ENCODE measurements around the gene HEATR3. TPM values are rescaled to one million over a fixed set of nuclear protein-coding genes. Genes with fewer than 3 reads are reported as not detected.

Gene HEATR3
- total RNA-seq, 1 experiment from 2014 or later, result 22.1 TPM

DNA sequence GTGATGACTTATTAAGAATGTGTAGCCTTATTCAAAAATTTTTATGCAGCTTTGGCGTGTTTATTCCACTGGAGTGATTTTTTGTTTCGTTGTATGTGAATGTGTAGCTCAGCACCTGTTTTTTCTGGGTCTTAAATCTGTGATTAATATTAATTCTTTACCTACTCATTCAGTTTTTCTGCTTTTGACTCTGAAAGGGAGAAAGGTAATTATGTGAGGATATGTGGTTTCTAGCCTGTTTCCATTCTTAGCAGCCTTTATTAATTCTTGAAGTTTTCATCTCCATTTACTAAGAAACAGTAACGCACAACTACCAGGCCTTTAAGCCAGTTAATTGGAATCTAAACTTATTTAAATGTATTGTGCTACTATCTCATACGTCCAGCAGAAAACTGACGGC, 7.0 kb downstream of the HEATR3 start:
- Histone ChIP-seq H3K79me2 (ENCODE audit: low read length) (peaks cover 53% of the 10 kb centered on the region), H3K27me3 (ENCODE audit: low read length) (no peaks in the 10 kb centered on the region), H2AFZ (ENCODE audit: low read length) (no peak overlapping the region), H3K4me3 (ENCODE audit: low read length) (no peak overlapping the region), H3K9me3 (ENCODE audit: low read length) (no peaks in the 10 kb centered on the region), H3K4me1 (ENCODE audit: low read length) (peaks cover 19% of the 10 kb centered on the region), H3K4me2 (ENCODE audit: low read depth, low read length, poor library complexity, severe bottlenecking) (no peak overlapping the region), H4K20me1 (ENCODE audit: insufficient read depth, low read depth, low read length) (no peaks in the 10 kb centered on the region), H3K36me3 (ENCODE audit: insufficient read depth, low read length) (peaks cover 39% of the 10 kb centered on the region), H3K9ac (ENCODE audit: low read length) (no peak overlapping the region), H3K9me2 (replicated peaks; ENCODE audit: insufficient read depth, low read length) (no peaks in the 10 kb centered on the region), H3K27ac (ENCODE audit: low read length) (no peak overlapping the region)
- no peak for DNase-seq

DNA sequence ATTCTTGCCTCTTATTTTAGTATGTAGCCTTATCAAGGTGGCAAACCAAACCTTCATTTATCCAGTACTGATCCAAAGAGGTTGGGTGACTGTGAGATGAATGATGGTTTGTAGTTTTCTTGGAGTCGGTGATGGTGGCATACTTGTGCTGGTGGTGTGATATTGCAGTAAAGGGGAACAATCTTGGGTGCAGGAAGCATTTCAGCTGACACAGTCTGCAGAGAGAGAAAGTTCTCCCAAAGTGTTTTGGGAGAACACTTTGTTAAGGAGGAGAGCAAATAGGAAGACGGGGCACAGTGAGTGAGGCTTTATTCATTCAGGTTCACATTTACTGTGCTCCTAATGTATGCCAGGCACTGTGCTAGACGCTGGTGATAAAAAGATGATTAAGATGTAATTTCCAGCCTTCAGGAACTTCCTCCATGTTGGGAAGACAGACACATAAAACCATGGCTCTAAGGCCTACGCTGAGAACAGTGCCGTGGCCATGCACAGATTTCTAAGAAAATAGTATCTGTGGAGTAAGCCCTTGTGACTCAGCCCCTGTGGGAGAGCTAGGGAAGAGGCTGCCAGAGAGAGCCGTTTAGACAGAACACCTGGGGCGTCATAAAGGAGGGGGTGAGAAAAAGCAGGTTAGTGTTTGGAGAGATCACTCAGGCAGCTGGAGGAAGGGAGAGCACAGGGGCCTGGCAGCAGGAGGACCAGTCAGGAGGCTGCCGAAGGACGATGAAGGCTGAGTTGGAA, 13.8 kb downstream of the HEATR3 start:
- Histone ChIP-seq H3K27ac (ENCODE audit: low read length) (no peak overlapping the region), H3K4me3 (ENCODE audit: low read length) (no peak overlapping the region), H3K36me3 (ENCODE audit: insufficient read depth, low read length) (peaks cover 29% of the 10 kb centered on the region; the same call in 1 of the 2 replicates), H4K20me1 (ENCODE audit: insufficient read depth, low read depth, low read length) (0 out of 2 replicates have a peak, but pooled peaks cover 4% of the 10 kb centered on the region), H3K79me2 (ENCODE audit: low read length) (peaks cover 29% of the 10 kb centered on the region), H3K9ac (ENCODE audit: low read length) (no peak overlapping the region), H3K4me2 (ENCODE audit: low read depth, low read length, poor library complexity, severe bottlenecking) (no peak overlapping the region), H3K27me3 (ENCODE audit: low read length) (no peaks in the 10 kb centered on the region), H3K9me3 (ENCODE audit: low read length) (no peaks in the 10 kb centered on the region), H3K4me1 (ENCODE audit: low read length) (no peaks in the 10 kb centered on the region), H2AFZ (ENCODE audit: low read length) (no peak overlapping the region), H3K9me2 (replicated peaks; ENCODE audit: insufficient read depth, low read length) (no peaks in the 10 kb centered on the region)
- DNase-seq, result no peak

DNA sequence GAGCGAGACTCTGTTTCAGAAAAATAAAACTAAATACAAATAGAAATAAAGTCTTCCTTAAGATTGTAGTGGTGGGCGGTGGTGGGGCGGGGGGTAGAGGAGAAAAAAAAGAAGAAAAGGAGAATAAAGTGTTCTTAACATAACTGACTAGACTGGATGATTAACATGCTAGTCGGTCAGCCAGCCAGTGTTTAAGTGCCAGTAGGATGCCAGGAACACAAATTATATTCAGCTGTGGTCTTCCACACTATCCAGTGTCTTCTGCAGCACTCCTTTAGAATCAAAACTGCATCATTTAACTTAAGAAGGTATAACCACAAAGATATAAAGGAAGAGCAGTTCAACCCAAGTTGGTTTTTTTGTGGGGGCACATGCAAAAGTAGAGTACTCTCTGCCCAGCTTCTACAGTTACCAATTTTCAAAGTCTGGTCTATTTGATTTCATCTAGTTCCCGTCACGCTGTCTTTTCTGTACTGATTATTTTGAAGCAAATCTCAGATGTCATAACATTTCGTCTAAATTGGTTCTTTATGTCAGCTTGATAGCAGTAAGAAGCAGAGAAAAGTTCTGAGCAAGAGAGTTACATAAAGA, 15.8 kb downstream of the HEATR3 start:
- Histone ChIP-seq H4K20me1 (ENCODE audit: insufficient read depth, low read depth, low read length) (0 out of 2 replicates have a peak, but pooled peaks cover 4% of the 10 kb centered on the region), H3K4me2 (ENCODE audit: low read depth, low read length, poor library complexity, severe bottlenecking) (no peak overlapping the region), H3K9me3 (ENCODE audit: low read length) (no peaks in the 10 kb centered on the region), H3K27ac (ENCODE audit: low read length) (no peak overlapping the region), H3K27me3 (ENCODE audit: low read length) (no peaks in the 10 kb centered on the region), H3K36me3 (ENCODE audit: insufficient read depth, low read length) (peaks cover 36% of the 10 kb centered on the region; the same call in 1 of the 2 replicates), H3K4me1 (ENCODE audit: low read length) (no peaks in the 10 kb centered on the region), H3K9ac (ENCODE audit: low read length) (no peak overlapping the region), H3K4me3 (ENCODE audit: low read length) (no peak overlapping the region), H2AFZ (ENCODE audit: low read length) (no peak overlapping the region), H3K79me2 (ENCODE audit: low read length) (peaks cover 29% of the 10 kb centered on the region), H3K9me2 (replicated peaks; ENCODE audit: insufficient read depth, low read length) (no peaks in the 10 kb centered on the region)
- DNase-seq, result no peak

DNA sequence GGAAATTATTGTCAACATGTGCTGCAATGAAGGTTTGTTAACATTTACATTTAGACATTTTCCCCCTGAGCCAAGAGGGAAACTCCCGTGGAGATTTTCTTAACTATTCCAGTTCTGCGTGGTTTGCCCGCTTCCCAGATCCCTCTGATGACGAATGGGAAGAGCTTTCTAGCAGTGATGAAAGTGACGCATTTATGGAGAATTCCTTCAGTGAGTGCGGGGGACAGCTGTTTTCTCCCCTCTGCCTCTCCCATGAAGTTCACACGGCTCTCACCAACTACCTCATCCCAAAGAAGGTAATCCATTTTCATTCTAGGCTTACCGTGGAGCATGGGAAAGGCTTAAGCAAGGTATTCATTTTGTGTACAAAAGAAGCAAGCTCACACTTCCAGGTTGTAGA, 18.2 kb downstream of the HEATR3 start:
- H3K27me3 ChIP-seq (ENCODE audit: low read length), result no peaks in the 10 kb centered on the region
- no peak overlapping the region for H3K9ac ChIP-seq (ENCODE audit: low read length)
- H4K20me1 ChIP-seq (ENCODE audit: insufficient read depth, low read depth, low read length), result 0 out of 2 replicates have a peak, but pooled peaks cover 4% of the 10 kb centered on the region
- no peak overlapping the region for H3K4me2 ChIP-seq (ENCODE audit: low read depth, low read length, poor library complexity, severe bottlenecking)
- no peaks in the 10 kb centered on the region for H3K4me1 ChIP-seq (ENCODE audit: low read length)
- no peaks in the 10 kb centered on the region for H3K9me2 ChIP-seq (replicated peaks; ENCODE audit: insufficient read depth, low read length)
- H2AFZ ChIP-seq (ENCODE audit: low read length), result no peak overlapping the region
- no peak overlapping the region for H3K4me3 ChIP-seq (ENCODE audit: low read length)
- H3K79me2 ChIP-seq (ENCODE audit: low read length), result peaks cover 24% of the 10 kb centered on the region
- peaks cover 36% of the 10 kb centered on the region for H3K36me3 ChIP-seq (ENCODE audit: insufficient read depth, low read length)
- no peak for DNase-seq
- H3K9me3 ChIP-seq (ENCODE audit: low read length), result no peaks in the 10 kb centered on the region
- no peak overlapping the region for H3K27ac ChIP-seq (ENCODE audit: low read length)

DNA sequence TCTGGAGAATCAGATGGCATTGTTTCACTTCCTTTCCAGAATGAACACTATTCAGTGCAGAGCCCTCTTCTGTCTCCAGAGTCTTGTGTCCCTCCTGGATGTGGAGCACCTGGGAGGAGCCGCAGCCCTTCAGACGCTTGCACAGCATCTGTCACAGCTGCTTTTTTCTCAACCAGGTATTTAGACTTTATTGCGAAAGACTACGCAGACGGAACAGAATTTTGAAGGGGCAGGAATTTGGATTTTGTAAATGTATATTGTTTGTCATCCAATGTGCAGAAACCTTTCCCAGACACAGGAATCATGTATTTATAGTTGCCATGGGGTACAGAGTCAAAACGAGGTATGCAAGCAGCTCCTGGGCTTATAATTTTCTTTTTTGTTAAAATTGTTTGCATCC, 20.4 kb downstream of the HEATR3 start:
- no peak overlapping the region for H3K27ac ChIP-seq (ENCODE audit: low read length)
- no peaks in the 10 kb centered on the region for H3K9me3 ChIP-seq (ENCODE audit: low read length)
- no peaks in the 10 kb centered on the region for H4K20me1 ChIP-seq (ENCODE audit: insufficient read depth, low read depth, low read length)
- H3K4me1 ChIP-seq (ENCODE audit: low read length), result no peaks in the 10 kb centered on the region
- no peak overlapping the region for H3K9ac ChIP-seq (ENCODE audit: low read length)
- H3K4me2 ChIP-seq (ENCODE audit: low read depth, low read length, poor library complexity, severe bottlenecking), result no peak overlapping the region
- no peak overlapping the region for H3K4me3 ChIP-seq (ENCODE audit: low read length)
- no peaks in the 10 kb centered on the region for H3K9me2 ChIP-seq (replicated peaks; ENCODE audit: insufficient read depth, low read length)
- H3K36me3 ChIP-seq (ENCODE audit: insufficient read depth, low read length), result peaks cover 37% of the 10 kb centered on the region
- no peak for DNase-seq
- no peaks in the 10 kb centered on the region for H3K27me3 ChIP-seq (ENCODE audit: low read length)
- H3K79me2 ChIP-seq (ENCODE audit: low read length), result 0 out of 2 replicates have a peak, but pooled peaks cover 8% of the 10 kb centered on the region
- H2AFZ ChIP-seq (ENCODE audit: low read length), result no peak overlapping the region

DNA sequence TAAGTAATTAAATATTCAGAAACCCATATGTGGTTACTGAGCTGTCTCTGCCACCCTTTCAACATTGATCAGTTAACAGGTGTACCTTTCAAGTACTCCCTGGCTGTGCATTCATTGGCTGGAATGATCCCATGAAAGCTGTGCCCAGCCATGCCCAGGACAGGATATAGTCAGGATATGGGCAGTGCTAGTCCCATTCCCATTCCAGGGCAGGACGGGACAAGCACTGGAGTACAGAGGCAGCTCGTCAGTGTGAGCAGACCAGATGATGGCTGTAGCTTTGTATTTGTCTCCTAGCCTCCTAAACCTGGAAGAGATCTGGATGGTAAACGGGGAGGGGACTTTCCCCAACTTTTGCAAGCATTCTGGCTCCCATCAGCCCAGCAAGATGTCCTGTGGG, 22.5 kb downstream of the HEATR3 start:
- Histone ChIP-seq H3K9me3 (ENCODE audit: low read length) (no peaks in the 10 kb centered on the region), H3K4me2 (ENCODE audit: low read depth, low read length, poor library complexity, severe bottlenecking) (no peak overlapping the region), H2AFZ (ENCODE audit: low read length) (no peak overlapping the region), H3K27ac (ENCODE audit: low read length) (no peak overlapping the region), H3K4me3 (ENCODE audit: low read length) (no peak overlapping the region), H3K36me3 (ENCODE audit: insufficient read depth, low read length) (peaks cover 36% of the 10 kb centered on the region), H4K20me1 (ENCODE audit: insufficient read depth, low read depth, low read length) (no peaks in the 10 kb centered on the region), H3K4me1 (ENCODE audit: low read length) (no peaks in the 10 kb centered on the region), H3K27me3 (ENCODE audit: low read length) (no peaks in the 10 kb centered on the region), H3K79me2 (ENCODE audit: low read length) (0 out of 2 replicates have a peak, but pooled peaks cover 4% of the 10 kb centered on the region), H3K9ac (ENCODE audit: low read length) (no peak overlapping the region), H3K9me2 (replicated peaks; ENCODE audit: insufficient read depth, low read length) (no peaks in the 10 kb centered on the region)
- no peak for DNase-seq

DNA sequence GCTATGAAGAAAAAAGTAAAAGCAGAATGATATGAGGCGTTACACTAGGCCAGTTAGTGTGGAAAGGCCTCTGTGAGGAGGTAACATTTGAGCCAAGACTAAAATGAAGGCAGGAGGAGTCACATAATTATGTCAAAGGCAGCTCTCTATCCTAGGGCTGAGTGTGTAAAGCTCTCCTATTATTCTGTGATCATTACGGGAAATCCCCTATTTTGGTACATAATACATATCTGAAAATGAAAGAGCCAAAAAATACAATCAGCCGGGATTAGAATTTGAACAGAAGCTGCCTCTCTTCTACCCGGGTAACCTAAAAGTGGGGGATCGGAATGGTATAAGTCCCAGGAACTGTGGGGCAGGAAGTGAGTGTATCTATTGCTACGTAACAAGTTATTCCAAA, 27.1 kb downstream of the HEATR3 start:
- Histone ChIP-seq H3K9me2 (replicated peaks; ENCODE audit: insufficient read depth, low read length) (no peaks in the 10 kb centered on the region), H4K20me1 (ENCODE audit: insufficient read depth, low read depth, low read length) (no peaks in the 10 kb centered on the region), H3K79me2 (ENCODE audit: low read length) (no peaks in the 10 kb centered on the region), H3K4me3 (ENCODE audit: low read length) (no peak overlapping the region), H3K4me1 (ENCODE audit: low read length) (no peaks in the 10 kb centered on the region), H3K9me3 (ENCODE audit: low read length) (no peaks in the 10 kb centered on the region), H3K27me3 (ENCODE audit: low read length) (no peaks in the 10 kb centered on the region), H3K9ac (ENCODE audit: low read length) (no peak overlapping the region), H3K27ac (ENCODE audit: low read length) (no peak overlapping the region), H3K36me3 (ENCODE audit: insufficient read depth, low read length) (peaks cover 3% of the 10 kb centered on the region; the same call in 1 of the 2 replicates), H2AFZ (ENCODE audit: low read length) (no peak overlapping the region), H3K4me2 (ENCODE audit: low read depth, low read length, poor library complexity, severe bottlenecking) (no peak overlapping the region)
- DNase-seq, result no peak

DNA sequence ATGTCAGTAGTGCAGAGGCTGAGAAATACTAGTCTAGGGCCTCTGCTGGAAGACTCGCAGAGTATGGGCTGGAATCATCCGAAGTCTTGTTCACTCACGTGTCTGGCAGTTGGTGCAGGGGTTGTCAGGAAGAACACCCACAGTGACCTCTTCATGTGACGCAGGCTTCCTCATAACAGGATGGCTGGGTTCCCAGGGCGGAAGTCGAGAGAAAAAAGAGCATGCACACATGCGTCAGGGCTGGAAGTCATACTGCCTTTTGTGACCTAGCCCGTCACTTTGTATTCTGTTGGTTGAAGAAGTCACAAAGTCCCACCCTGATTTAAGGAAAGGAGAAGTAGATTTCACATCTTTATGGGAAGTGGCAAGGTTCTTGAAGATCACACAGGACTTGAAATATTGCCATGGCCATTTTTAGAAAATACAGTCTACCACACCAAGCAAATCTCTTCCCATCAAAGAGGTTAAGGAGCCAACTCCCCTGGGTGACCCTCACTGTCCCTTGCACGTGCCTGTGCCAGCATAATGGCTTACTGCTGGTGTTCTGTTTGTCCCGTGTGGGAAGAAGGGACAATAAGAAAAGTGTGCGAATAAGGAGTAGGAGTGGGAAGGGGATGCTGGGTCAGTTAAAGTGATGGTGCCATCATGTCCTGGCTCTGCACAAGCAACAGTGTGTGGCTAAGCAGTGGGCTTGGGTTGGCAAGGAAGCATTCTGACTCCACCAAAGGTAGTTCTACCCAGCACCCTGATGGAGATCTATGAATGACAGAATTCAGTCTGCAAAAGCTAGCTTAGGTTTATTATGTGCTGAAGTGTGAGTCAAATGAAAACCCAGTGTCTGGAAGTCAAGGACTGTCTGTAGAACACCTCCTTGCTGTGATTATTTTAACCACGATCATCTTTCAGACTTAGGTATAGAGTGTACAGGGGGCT, 28.1 kb downstream of the HEATR3 start:
- Histone ChIP-seq H3K4me1 (ENCODE audit: low read length) (no peaks in the 10 kb centered on the region), H4K20me1 (ENCODE audit: insufficient read depth, low read depth, low read length) (no peaks in the 10 kb centered on the region), H3K9me2 (replicated peaks; ENCODE audit: insufficient read depth, low read length) (no peaks in the 10 kb centered on the region), H3K9me3 (ENCODE audit: low read length) (no peaks in the 10 kb centered on the region), H3K9ac (ENCODE audit: low read length) (no peak overlapping the region), H3K27me3 (ENCODE audit: low read length) (no peaks in the 10 kb centered on the region), H2AFZ (ENCODE audit: low read length) (no peak overlapping the region), H3K27ac (ENCODE audit: low read length) (no peak overlapping the region), H3K4me3 (ENCODE audit: low read length) (no peak overlapping the region), H3K4me2 (ENCODE audit: low read depth, low read length, poor library complexity, severe bottlenecking) (no peak overlapping the region), H3K79me2 (ENCODE audit: low read length) (no peaks in the 10 kb centered on the region), H3K36me3 (ENCODE audit: insufficient read depth, low read length) (peaks cover 3% of the 10 kb centered on the region; the same call in 1 of the 2 replicates)
- no peak for DNase-seq

Measured in Karpas-422 (cell line).